Left lung (tissue), 10 donors: ENCODE results near the gene NHERF1. TPM values are rescaled to one million over a fixed set of nuclear protein-coding genes. Genes with fewer than 3 reads are reported as not detected.

Experiments
- ATAC-seq: fragments of 200-7000 bp; cut with Tn5 transposase; one replicate; pipeline ENCODE4 v1.9.1; 2020; ENCODE audit warnings: moderate library complexity
- DNase-seq, 4 donors: peaks; one replicate each; pipeline ENCODE4 v3.0.0-alpha.2; 2013 to 2020
- H3K27ac ChIP-seq, 2 donors: fragments of 200-600 bp; sonication (generic) in 1 of 2; one replicate each; pipeline versions ENCODE4 v1.5.0 to v1.8.0; 2020 to 2021
- H3K27me3 ChIP-seq, 2 donors: fragments of 200-600 bp; sonication (generic) in 1 of 2; one replicate each; pipeline versions ENCODE4 v1.5.0 to v1.8.0; 2020 to 2021
- H3K36me3 ChIP-seq, 2 donors: fragments of 200-600 bp; sonication (generic) in 1 of 2; one replicate each; pipeline versions ENCODE4 v1.5.0 to v1.8.0; 2020 to 2021
- H3K4me1 ChIP-seq, 2 donors: fragments of 200-600 bp; one replicate each; pipeline ENCODE4 v1.8.0; 2021
- H3K4me3 ChIP-seq, 2 donors: fragments of 200-600 bp; sonication (generic) in 1 of 2; one replicate each; pipeline versions ENCODE4 v1.5.0 to v1.8.0; 2020 to 2021; ENCODE audit warnings: mild to moderate bottlenecking in 1 of 2
- H3K9me3 ChIP-seq, 2 donors: fragments of 200-600 bp; sonication (generic) in 1 of 2; one replicate each; pipeline versions ENCODE4 v1.5.0 to v1.8.0; 2020 to 2021
- intact Hi-C, 2 donors: fragments of 100-400 bp; cut with DNase I; formaldehyde crosslinking; loops; one replicate each; pipeline versions ENCODE4 v1.11.2 to v1.14.2; 2022
- polyA plus RNA-seq, 6 donors: library from polyadenylated mRNA; unstranded; fragments of 120-200 nt; gene quantifications; one replicate each; pipeline ENCODE4 v1.2.1, GENCODE V29; 2013; ENCODE audit not compliant: insufficient read length in 6 of 6
- total RNA-seq, 2 donors: library from RNA; stranded (reverse); fragmentation: NEBNext Ultra II Directional; extraction: Animal tissue kit (Norgen Biotek cat#: 25700); gene quantifications; one replicate each; pipeline ENCODE4 v1.2.1, GENCODE V29; 2021
- TF ChIP-seq, protein P1 (sequence below), 2 donors: fragments of 200-600 bp; sonication (generic) in 1 of 2; IDR thresholded peaks; one replicate each; pipeline versions ENCODE4 v1.5.0 to v1.8.0; 2021; ENCODE audit warnings: antibody characterized with exemption in 2 of 2
- donor health status: DM: no; HTN: yes; CAD: no.
- donor health status: DM: no; HTN: no; CAD: no.

The NHERF1 gene
- total and polyA plus RNA-seq, 8 donors: 25.5 to 65.5 (median 48.6) TPM

DNA sequence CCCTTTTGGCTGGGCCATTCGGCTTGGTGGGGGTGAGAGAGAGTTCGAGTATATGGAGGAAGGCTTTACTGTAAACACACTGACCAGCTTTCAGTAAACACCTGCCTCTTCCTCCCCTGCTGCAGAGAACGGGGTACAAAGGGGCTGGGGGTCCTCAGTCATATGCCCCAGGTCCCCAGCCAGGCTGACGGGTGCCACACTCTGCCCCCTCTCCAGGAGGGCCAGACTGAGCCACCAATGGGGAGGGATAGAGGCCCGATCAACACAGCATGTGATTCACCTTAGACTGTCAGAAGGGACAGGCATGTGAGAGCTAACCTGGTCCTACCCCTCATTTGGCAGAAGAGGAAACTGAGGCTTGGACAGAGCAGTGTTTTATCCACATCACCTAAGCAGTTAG, 13.0 kb downstream of the NHERF1 start:
- Histone ChIP-seq H3K27me3 (no peaks in the 10 kb centered on the region), H3K4me3 (no peak overlapping the region), H3K36me3 (peaks cover 0 to 21% of the 10 kb centered on the region in 2 donors), H3K4me1 (peaks cover 23 to 60% of the 10 kb centered on the region in 2 donors), H3K27ac (no peak overlapping the region), H3K9me3 (no peaks in the 10 kb centered on the region)
- intact Hi-C loops: no loop called here
- no peak for DNase-seq
- no peak for ATAC-seq
- TF ChIP-seq, protein P1, sequence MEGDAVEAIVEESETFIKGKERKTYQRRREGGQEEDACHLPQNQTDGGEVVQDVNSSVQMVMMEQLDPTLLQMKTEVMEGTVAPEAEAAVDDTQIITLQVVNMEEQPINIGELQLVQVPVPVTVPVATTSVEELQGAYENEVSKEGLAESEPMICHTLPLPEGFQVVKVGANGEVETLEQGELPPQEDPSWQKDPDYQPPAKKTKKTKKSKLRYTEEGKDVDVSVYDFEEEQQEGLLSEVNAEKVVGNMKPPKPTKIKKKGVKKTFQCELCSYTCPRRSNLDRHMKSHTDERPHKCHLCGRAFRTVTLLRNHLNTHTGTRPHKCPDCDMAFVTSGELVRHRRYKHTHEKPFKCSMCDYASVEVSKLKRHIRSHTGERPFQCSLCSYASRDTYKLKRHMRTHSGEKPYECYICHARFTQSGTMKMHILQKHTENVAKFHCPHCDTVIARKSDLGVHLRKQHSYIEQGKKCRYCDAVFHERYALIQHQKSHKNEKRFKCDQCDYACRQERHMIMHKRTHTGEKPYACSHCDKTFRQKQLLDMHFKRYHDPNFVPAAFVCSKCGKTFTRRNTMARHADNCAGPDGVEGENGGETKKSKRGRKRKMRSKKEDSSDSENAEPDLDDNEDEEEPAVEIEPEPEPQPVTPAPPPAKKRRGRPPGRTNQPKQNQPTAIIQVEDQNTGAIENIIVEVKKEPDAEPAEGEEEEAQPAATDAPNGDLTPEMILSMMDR (IDR thresholded peaks at IDR 0.05): no peak

DNA sequence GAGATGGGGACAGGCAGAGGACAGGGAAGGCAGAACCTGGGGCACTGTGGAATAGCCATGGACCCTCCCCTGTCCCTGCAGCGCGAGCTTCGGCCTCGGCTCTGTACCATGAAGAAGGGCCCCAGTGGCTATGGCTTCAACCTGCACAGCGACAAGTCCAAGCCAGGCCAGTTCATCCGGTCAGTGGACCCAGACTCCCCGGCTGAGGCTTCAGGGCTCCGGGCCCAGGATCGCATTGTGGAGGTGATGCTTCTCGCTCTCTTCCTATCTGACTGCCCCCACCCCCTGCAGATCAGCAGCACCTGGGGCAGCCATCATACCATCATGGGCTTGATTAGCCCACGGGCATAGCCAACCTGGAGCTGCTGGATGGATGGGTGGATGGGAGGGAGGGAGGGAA, 13.5 kb downstream of the NHERF1 start:
- Histone ChIP-seq H3K9me3 (no peaks in the 10 kb centered on the region), H3K27ac (no peak overlapping the region), H3K4me1 (peaks cover 23 to 55% of the 10 kb centered on the region in 2 donors), H3K36me3 (peaks cover 0 to 21% of the 10 kb centered on the region in 2 donors), H3K27me3 (no peaks in the 10 kb centered on the region), H3K4me3 (no peak overlapping the region)
- DNase-seq (no peak), ATAC-seq (no peak)
- TF ChIP-seq, protein P1 (IDR thresholded peaks at IDR 0.05): no peak
- intact Hi-C loops: no loop called here

DNA sequence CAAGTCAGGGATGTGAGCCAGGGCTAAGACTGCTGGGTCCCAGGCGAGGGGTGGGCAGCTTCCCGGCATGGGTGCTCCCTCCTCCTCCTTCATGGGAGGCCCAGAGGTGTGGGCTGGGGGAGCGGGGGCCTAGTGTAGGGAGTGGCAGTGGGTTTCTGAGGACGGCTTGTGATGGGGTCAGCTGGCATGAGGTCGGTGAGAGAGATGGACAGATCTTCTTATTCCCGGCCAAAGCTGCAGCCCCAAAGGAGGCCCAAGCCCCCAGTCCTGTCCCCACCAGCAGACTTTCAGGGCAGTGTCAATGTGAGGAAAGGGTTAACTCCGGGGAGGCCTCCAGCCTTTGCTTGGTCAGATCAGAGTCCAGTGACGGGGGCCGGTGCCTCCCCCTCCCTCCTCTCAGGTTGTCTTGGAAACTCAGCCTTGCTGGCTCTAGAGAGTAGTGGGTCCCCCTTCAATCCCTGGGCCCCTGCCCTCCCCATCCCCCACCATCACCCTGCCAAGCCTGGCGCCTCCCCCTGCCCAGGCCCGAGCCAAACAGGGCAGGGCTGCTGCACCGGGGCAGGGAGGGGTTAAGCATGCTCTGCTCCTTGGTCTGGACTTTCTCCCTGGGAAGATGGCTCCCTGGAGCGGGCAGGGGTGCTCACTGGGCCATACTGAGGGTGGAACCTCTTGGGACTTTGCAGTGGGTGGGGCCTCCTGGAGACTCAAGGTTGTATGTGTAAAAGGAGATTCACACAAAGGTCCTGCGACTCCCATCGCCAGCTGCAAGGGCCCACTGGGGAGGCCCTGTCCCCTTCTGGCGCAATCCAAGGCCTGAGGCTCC, 15.3 kb downstream of the NHERF1 start:
- intact Hi-C loops: no loop called here
- no peak overlapping the region for H3K27ac ChIP-seq
- no peak overlapping the region for H3K4me3 ChIP-seq
- H3K27me3 ChIP-seq: no peaks in the 10 kb centered on the region
- ATAC-seq: no peak
- no peaks in the 10 kb centered on the region for H3K9me3 ChIP-seq
- H3K36me3 ChIP-seq: peaks cover 0 to 40% of the 10 kb centered on the region in 2 donors
- H3K4me1 ChIP-seq: peaks cover 8 to 36% of the 10 kb centered on the region in 2 donors
- peak in 2 of 4 donors; percentile 40 to 79 for DNase-seq
- TF ChIP-seq, protein P1 (IDR thresholded peaks at IDR 0.05): no peak

DNA sequence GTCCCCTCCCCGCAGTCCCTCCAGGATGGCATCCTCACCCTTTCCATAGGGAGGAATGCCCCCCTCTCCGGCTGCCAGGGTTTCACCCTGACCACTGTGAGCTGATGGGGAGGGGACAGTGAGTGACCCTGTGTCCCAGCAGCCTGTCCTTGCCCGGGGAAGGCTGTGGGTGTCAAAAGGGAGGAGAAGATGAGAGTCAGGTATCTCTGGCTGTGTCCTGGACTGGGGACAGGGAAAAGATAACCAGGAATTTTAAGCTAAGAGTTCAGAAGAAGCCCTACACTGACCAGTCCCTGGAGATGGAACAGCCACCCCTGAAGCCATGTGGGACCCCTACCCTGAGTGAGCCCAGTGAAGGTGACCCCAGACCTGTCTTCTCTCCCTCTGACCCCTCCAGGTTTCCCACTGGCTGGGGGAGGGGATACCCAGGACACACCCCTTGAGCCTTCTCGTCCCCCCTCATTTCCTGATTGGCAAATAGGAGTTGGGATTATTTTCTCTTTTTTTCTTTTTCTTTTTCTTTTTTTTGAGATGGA, 16.4 kb downstream of the NHERF1 start:
- TF ChIP-seq, protein P1 (IDR thresholded peaks at IDR 0.05): no peak
- Histone ChIP-seq H3K9me3 (no peaks in the 10 kb centered on the region), H3K27ac (no peak overlapping the region), H3K4me1 (peaks cover 3 to 26% of the 10 kb centered on the region in 2 donors), H3K27me3 (no peaks in the 10 kb centered on the region), H3K4me3 (no peak overlapping the region), H3K36me3 (peaks cover 0 to 50% of the 10 kb centered on the region in 2 donors)
- DNase-seq (peak in 1 of 4 donors; percentile 36), ATAC-seq (no peak)
- intact Hi-C loops: no loop called here

DNA sequence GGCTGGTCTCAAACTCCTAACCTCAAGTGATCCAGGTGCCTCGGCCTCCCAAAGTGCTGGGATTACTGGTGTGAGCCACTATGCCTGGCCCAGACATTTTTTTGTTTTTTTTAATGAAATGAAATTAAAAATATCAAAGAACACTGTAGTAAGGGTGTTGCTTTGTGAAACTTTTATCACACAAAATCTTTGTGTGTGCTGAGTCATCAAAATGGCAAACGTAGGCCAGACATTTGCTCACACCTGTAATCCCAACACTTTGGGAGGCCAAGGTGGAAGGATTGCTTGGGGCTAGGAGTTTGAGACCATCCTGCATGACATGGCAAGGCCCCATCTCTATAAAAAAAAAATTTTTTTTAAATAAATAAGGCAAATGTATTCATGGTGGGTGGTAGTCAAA, 18.0 kb downstream of the NHERF1 start:
- Histone ChIP-seq H3K36me3 (peaks cover 0 to 66% of the 10 kb centered on the region in 2 donors), H3K9me3 (no peaks in the 10 kb centered on the region), H3K27me3 (no peaks in the 10 kb centered on the region), H3K4me1 (peaks cover 0 to 20% of the 10 kb centered on the region in 2 donors), H3K4me3 (no peak overlapping the region), H3K27ac (no peak overlapping the region)
- DNase-seq: no peak
- no peak for ATAC-seq
- intact Hi-C loops: no loop called here
- TF ChIP-seq, protein P1 (IDR thresholded peaks at IDR 0.05): no peak
